Heart right ventricle (tissue), 16 donors: ENCODE measurements around the gene NEU4. TPM values are rescaled to one million over a fixed set of nuclear protein-coding genes. Genes with fewer than 3 reads are reported as not detected.
"Not testable (repeated sequence)": the region's sequence is repeated elsewhere in the genome, so short reads cannot be mapped to it uniquely, and the experiment has no call there.

Source experiments
- ATAC-seq, 8 donors: fragments of 200-7000 bp; cut with Tn5 transposase; one replicate each; pipeline ENCODE4 v1.9.1; 2020; ENCODE audit warnings: mild to moderate bottlenecking in 8 of 8, moderate library complexity in 8 of 8, moderate number of reproducible peaks in 1 of 8
- DNase-seq, 2 donors: peaks; one replicate each; pipeline ENCODE4 v3.0.0-alpha.2; 2020
- H3K27ac ChIP-seq, 10 donors: fragments of 200-600 bp; sonication (generic) in 2 of 10; one replicate each; pipeline versions ENCODE4 v1.5.0 to v1.8.0; 2020 to 2022; ENCODE audit warnings: mild to moderate bottlenecking in 3 of 10
- H3K27me3 ChIP-seq, 7 donors: fragments of 200-600 bp; one replicate each; pipeline ENCODE4 v1.8.0; 2021 to 2022; ENCODE audit warnings: mild to moderate bottlenecking in 2 of 7
- H3K36me3 ChIP-seq, 9 donors: fragments of 200-600 bp; sonication (generic) in 1 of 9; one replicate each; pipeline versions ENCODE4 v1.5.0 to v1.8.0; 2020 to 2022; ENCODE audit warnings: mild to moderate bottlenecking in 2 of 9
- H3K4me1 ChIP-seq, 9 donors: fragments of 200-600 bp; sonication (generic) in 1 of 9; one replicate each; pipeline versions ENCODE4 v1.5.0 to v1.8.0; 2020 to 2022; ENCODE audit warnings: mild to moderate bottlenecking in 4 of 9
- H3K4me3 ChIP-seq, 10 donors: fragments of 200-600 bp; sonication (generic) in 2 of 10; one replicate each; pipeline versions ENCODE4 v1.5.0 to v1.8.0; 2020 to 2022; ENCODE audit warnings: mild to moderate bottlenecking in 7 of 10, moderate library complexity in 2 of 10
- H3K9me3 ChIP-seq, 11 donors: fragments of 200-600 bp in 10 of 11; sonication (generic) in 2 of 11; one replicate each; pipeline versions ENCODE4 v1.5.0 to v1.8.0; 2013 to 2022; ENCODE audit warnings: mild to moderate bottlenecking in 2 of 11, control low read depth in 1 of 11, moderate library complexity in 1 of 11
- CTCF ChIP-seq, 9 donors: fragments of 200-600 bp; sonication (generic) in 2 of 9; IDR thresholded peaks; one replicate each; pipeline versions ENCODE4 v1.5.0 to v1.8.0; 2021 to 2022; ENCODE audit warnings: antibody characterized with exemption in 9 of 9, mild to moderate bottlenecking in 5 of 9, moderate library complexity in 1 of 9
- WGBS, 2 donors: extraction: QIAGEN DNeasy Blood & Tissue Kit; methylation state at CpG; one replicate each; pipeline ENCODE4 v1.1.7; 2013; ENCODE audit warnings: inconsistent platforms in 1 of 2; 5-methylcytosine and 5-hydroxymethylcytosine counted together
- intact Hi-C, 10 donors: fragments of 100-400 bp; cut with DNase I; formaldehyde crosslinking; loops; one replicate each; pipeline versions ENCODE4 v1.11.1 to v1.14.2; 2022
- polyA plus RNA-seq, 2 donors: library from polyadenylated mRNA; stranded (reverse); fragments of 200-250 nt; gene quantifications; one replicate each; pipeline ENCODE4 v1.2.3, GENCODE V29; 2013
- total RNA-seq, 10 donors: library from RNA; stranded (reverse); fragmentation: NEBNext Ultra II Directional in 3 of 10; extraction: Animal tissue kit (Norgen Biotek cat#: 25700) in 3 of 10; gene quantifications; one replicate each; pipeline versions ENCODE4 v1.2.1 to v1.2.4, GENCODE V29; 2021 to 2023
- donor health status: Arrhythmogenic right ventricular cardiomyopathy.
- donor health status: ischemic (EF 13 %, LVEDD 7.1; RV severe dilation, severe dysfunction).
- donor health status: healthy with polysubstance abuse.
- donor health status: DM: no; HTN: yes; CAD: no.
- donor health status: DM: no; HTN: no; CAD: no.
- donor health status: ischemic (EF 25% LVEDD 6.9; RV normal size, moderate dysfunction).
- donor health status: ischemic (EF 25% LVEDD 5.7; RV mildly dilated, moderate dysfunction).
- donor health status: healthy.
- donor health status: DM: yes; HTN: yes; CAD: no.
- donor health status: Ischemic cardiomyopathy.
- donor health status: ischemic (EF 35%, LVEDD 5.7; RV mildly dilated, moderate dysfunction).
- donor health status: nonischemic (EF 11% LVEDD 7.7; RV severe dilation, severe dysfunction).
- donor health status: DM: yes; HTN: yes; CAD: no.
- donor health status: PGD.
- donor health status: ischemic (EF 29% LVEDD 5.4; RV normal size, mild dysfunction).
- donor health status: nonischemic (EF 23%, LVEDD 6.1; RV moderate dilation, normal function).

The NEU4 gene
- total and polyA plus RNA-seq, 12 donors = 0.07 to 1.2 (median 0.46) TPM; not detected in 2

- ATAC-seq (no peak), DNase-seq (no peak)
- peaks cover 0 to 4% (median 0%) of the 10 kb centered on the region in 7 donors for H3K27me3 ChIP-seq
- H3K4me3 ChIP-seq = no peak overlapping the region
- WGBS, 2 donors = 81 to 85% methylated on average over 25 of the region's 25 CpGs
- peak overlapping the region in 1 of 10 donors; percentile 30 for H3K27ac ChIP-seq
- H3K4me1 ChIP-seq = peaks cover 0 to 36% (median 1%) of the 10 kb centered on the region in 9 donors
- intact Hi-C loops = no loop called here
- H3K9me3 ChIP-seq = no peaks in the 10 kb centered on the region
- no peak for TF ChIP-seq CTCF (IDR thresholded peaks at IDR 0.05)
- H3K36me3 ChIP-seq = no peaks in the 10 kb centered on the region
These were observed 9.4 kb downstream of the NEU4 start for GRCh38 chr2:241818229-241818942.

GRCh38 chr2:241818943-241819270 is 9.9 kb downstream of the NEU4 start:
- no peak for TF ChIP-seq CTCF (IDR thresholded peaks at IDR 0.05)

GRCh38 chr2:241819947-241820624 is 11.1 kb downstream of the NEU4 start:
- WGBS, 2 donors = 82 to 83% methylated on average over 27 of the region's 27 CpGs
- not testable (repeated sequence) for ATAC-seq

More at GRCh38 chr2:241818943-241819270, 9.9 kb downstream of the NEU4 start:
- Histone ChIP-seq H3K4me3 (no peak overlapping the region), H3K4me1 (peaks cover 0 to 34% (median 0%) of the 10 kb centered on the region in 9 donors), H3K27me3 (peaks cover 0 to 4% (median 0%) of the 10 kb centered on the region in 7 donors), H3K9me3 (no peaks in the 10 kb centered on the region), H3K36me3 (no peaks in the 10 kb centered on the region), H3K27ac (no peak overlapping the region)
- 73 to 79% methylated on average over 10 of the region's 10 CpGs for WGBS, 2 donors
- DNase-seq (no peak), ATAC-seq (no peak)
- intact Hi-C loops = no loop called here

GRCh38 chr2:241820625-241821384 is 11.8 kb downstream of the NEU4 start:
- intact Hi-C loops = no loop called here
- no peaks in the 10 kb centered on the region for H3K36me3 ChIP-seq
- H3K4me1 ChIP-seq = peaks cover 0 to 32% (median 0%) of the 10 kb centered on the region in 9 donors
- peak overlapping the region in 6 of 10 donors; percentile 14 to 41 (median 31) for H3K4me3 ChIP-seq
- H3K27ac ChIP-seq = peak overlapping the region in 6 of 10 donors; percentile 19 to 72 (median 45)
- DNase-seq (no peak), ATAC-seq (peak in 2 of 8 donors; percentile 8 to 16)
- 80 to 82% methylated on average over 31 of the region's 31 CpGs for WGBS, 2 donors
- no peak for TF ChIP-seq CTCF (IDR thresholded peaks at IDR 0.05)
- H3K9me3 ChIP-seq = peaks cover 0 to 8% (median 0%) of the 10 kb centered on the region in 11 donors
- peaks cover 0 to 4% (median 0%) of the 10 kb centered on the region in 7 donors for H3K27me3 ChIP-seq

More at GRCh38 chr2:241819947-241820624, 11.1 kb downstream of the NEU4 start:
- Histone ChIP-seq H3K4me1 (peaks cover 0 to 34% (median 0%) of the 10 kb centered on the region in 9 donors), H3K27ac (peak overlapping the region in 1 of 10 donors; percentile 59)
- DNase-seq, H3K4me3 ChIP-seq, H3K27me3 ChIP-seq, H3K9me3 ChIP-seq, H3K36me3 ChIP-seq, intact Hi-C loops: not testable (repeated sequence)
